ENCODE results near the gene APOBEC3A.

GRCh38 chr22:38957046-38957770 is at the start of gene APOBEC3A:
- TF ChIP-seq TAF1 (IDR thresholded peaks at IDR 0.05; ENCODE audit: borderline replicate concordance, low read depth, low read length) (no peak), RAD21 (IDR thresholded peaks at IDR 0.05; ENCODE audit: insufficient read depth, low read depth, low read length) (no peak), CTCF (IDR thresholded peaks at IDR 0.05 in 2 of 3, conservative IDR thresholded peaks at IDR 0.05 in 1 of 3; ENCODE audit: control insufficient read depth in 2 of 3, extremely low read depth in 1 of 3, insufficient read depth in 1 of 3, low read depth in 3 of 3, low read length in 3 of 3) (no peak), REST (IDR thresholded peaks at IDR 0.05; ENCODE audit: low read depth, low read length) (no peak), ZNF217 (IDR thresholded peaks at IDR 0.05) (no peak), POLR2A (IDR thresholded peaks at IDR 0.05; ENCODE audit: low read depth, low read length) (no peak), SUZ12 (IDR thresholded peaks at IDR 0.05; ENCODE audit: unreplicated experiment) (no peak), BCLAF1 (IDR thresholded peaks at IDR 0.05) (no peak), SRF (IDR thresholded peaks at IDR 0.05; ENCODE audit: low read depth in 2 of 2, low read length in 2 of 2) (no peak), CHD2 (IDR thresholded peaks at IDR 0.05; ENCODE audit: borderline replicate concordance, low read depth, low read length) (no peak), JUND (IDR thresholded peaks at IDR 0.05; ENCODE audit: low read depth, low read length) (no peak), MYC (IDR thresholded peaks at IDR 0.05; ENCODE audit: insufficient read depth, insufficient read length, insufficient replicate concordance, low read length, severe bottlenecking) (no peak), NRF1 (conservative IDR thresholded peaks at IDR 0.05; ENCODE audit: low read depth, low read length) (no peak), SMC3 (IDR thresholded peaks at IDR 0.05; ENCODE audit: borderline replicate concordance, low read length) (no peak)
